Astrocyte (in vitro differentiated cells and primary cell): ENCODE measurements around the gene TENM4. TPM values are rescaled to one million over a fixed set of nuclear protein-coding genes. Genes with fewer than 3 reads are reported as not detected.

Experiments
- DNase-seq: peaks from one replicate; pipeline ENCODE4 v3.0.0-alpha.2; 2010; ENCODE audit warnings: low read depth
- FAIRE-seq: peaks from 2 replicates; lab custom pipeline; 2011; peaks lifted over from hg19 to GRCh38; lab: Jason Lieb, UNC
- H2AFZ ChIP-seq: 2 replicates; pipeline ENCODE4 v1.6.0; 2012; ENCODE audit warnings: low read depth, low read length, inconsistent platforms
- H3K27ac ChIP-seq: 2 replicates; pipeline ENCODE4 v1.5.1; 2011; ENCODE audit warnings: low read depth, low read length, inconsistent platforms
- H3K27me3 ChIP-seq: 2 replicates; pipeline ENCODE4 v1.6.0; 2011; ENCODE audit warnings: low read length, inconsistent platforms; ENCODE audit not compliant: insufficient read depth
- H3K36me3 ChIP-seq: 2 replicates; pipeline ENCODE4 v1.5.1; 2011; ENCODE audit warnings: low read length, inconsistent platforms; ENCODE audit not compliant: insufficient read depth
- H3K4me1 ChIP-seq: 2 replicates; pipeline ENCODE4 v1.5.1; 2011; ENCODE audit warnings: low read length, inconsistent platforms; ENCODE audit not compliant: insufficient read depth
- H3K4me2 ChIP-seq: 2 replicates; pipeline ENCODE4 v1.6.0; 2012; ENCODE audit warnings: low read length, inconsistent platforms
- H3K4me3 ChIP-seq: 2 replicates; pipeline ENCODE4 v1.5.1; 2011; ENCODE audit warnings: low read depth, mild to moderate bottlenecking, low read length, inconsistent platforms; ENCODE audit not compliant: insufficient read depth
- H3K79me2 ChIP-seq: 2 replicates; pipeline ENCODE4 v1.6.0; 2012; ENCODE audit warnings: mild to moderate bottlenecking, low read length, inconsistent platforms; ENCODE audit not compliant: insufficient read depth
- H3K9ac ChIP-seq: 2 replicates; pipeline ENCODE4 v1.6.0; 2012; ENCODE audit warnings: mild to moderate bottlenecking, low read length, inconsistent platforms
- H3K9me3 ChIP-seq: 2 replicates; pipeline ENCODE4 v1.5.1; 2012; ENCODE audit warnings: low read depth, mild to moderate bottlenecking, low read length, inconsistent platforms; ENCODE audit not compliant: insufficient read depth
- H4K20me1 ChIP-seq: 2 replicates; pipeline ENCODE4 v1.6.0; 2012; ENCODE audit warnings: low read length, inconsistent platforms; ENCODE audit not compliant: insufficient read depth
- H3K27ac Mint-ChIP-seq: one replicate; pipeline ENCODE4 v1.8.0; 2021; ENCODE audit warnings: mild to moderate bottlenecking, mixed read lengths; ENCODE audit not compliant: unreplicated experiment
- H3K27me3 Mint-ChIP-seq: one replicate; pipeline ENCODE4 v1.8.0; 2021; ENCODE audit warnings: low read depth, mixed read lengths; ENCODE audit not compliant: unreplicated experiment
- H3K36me3 Mint-ChIP-seq: one replicate; pipeline ENCODE4 v1.8.0; 2021; ENCODE audit warnings: low read depth, mixed read lengths; ENCODE audit not compliant: unreplicated experiment
- H3K4me1 Mint-ChIP-seq: one replicate; pipeline ENCODE4 v1.8.0; 2021; ENCODE audit warnings: low read depth, mixed read lengths; ENCODE audit not compliant: unreplicated experiment
- H3K4me3 Mint-ChIP-seq: one replicate; pipeline ENCODE4 v1.8.0; 2021; ENCODE audit warnings: mild to moderate bottlenecking, moderate library complexity, mixed read lengths; ENCODE audit not compliant: unreplicated experiment
- H3K9me3 Mint-ChIP-seq: one replicate; pipeline ENCODE4 v1.8.0; 2021; ENCODE audit warnings: mild to moderate bottlenecking, mixed read lengths; ENCODE audit not compliant: unreplicated experiment
- EZH2 ChIP-seq: IDR thresholded peaks from 2 replicates; pipeline ENCODE4 v1.6.1; 2012; ENCODE audit warnings: mild to moderate bottlenecking, low read length, inconsistent platforms; ENCODE audit not compliant: insufficient read depth
- total RNA-seq: library from RNA; stranded (reverse); gene quantifications from 2 replicates; pipeline ENCODE4 v1.2.1, GENCODE V29; 2021
- TF ChIP-seq, protein P1 (sequence below): IDR thresholded peaks from 2 replicates; pipeline ENCODE4 v1.5.1; 2011; ENCODE audit warnings: low read depth, mild to moderate bottlenecking, inconsistent platforms, low read length, moderate library complexity; ENCODE audit not compliant: insufficient read depth

Gene TENM4
- total RNA-seq, 1 donor from 2014 or later, result 7.5 TPM

DNA sequence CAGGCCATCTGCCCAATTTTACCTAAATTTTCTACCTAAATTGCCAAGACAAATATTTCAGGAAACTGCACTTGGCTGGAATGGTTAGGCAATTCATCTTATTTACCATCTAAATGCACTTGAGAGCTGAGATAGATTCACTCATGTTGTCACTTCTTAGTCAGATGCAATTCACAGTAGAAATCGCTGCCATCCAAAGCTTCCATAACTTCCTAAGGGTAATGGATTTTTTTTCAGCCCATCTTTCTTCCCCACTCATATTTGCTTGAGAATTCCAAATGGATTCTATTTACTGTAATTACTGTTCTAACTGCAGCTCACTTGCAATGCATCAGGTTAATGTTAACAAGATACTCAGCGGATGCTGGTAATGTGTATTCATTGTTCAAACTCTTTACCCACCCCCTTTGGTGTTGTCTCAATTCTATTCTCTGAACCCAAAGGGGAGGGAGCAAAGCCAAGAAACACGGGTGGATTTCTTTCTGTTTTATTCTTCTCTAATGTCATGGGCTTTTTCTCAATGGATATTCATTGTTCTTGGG, 96.0 kb downstream of the TENM4 start:
- Mint-ChIP-seq H3K27ac (no peak overlapping the region), H3K4me1 (no peaks in the 10 kb centered on the region), H3K36me3 (peaks cover 4% of the 10 kb centered on the region), H3K27me3 (peaks cover 29% of the 10 kb centered on the region), H3K4me3 (no peak overlapping the region), H3K9me3 (no peaks in the 10 kb centered on the region)
- Histone ChIP-seq H3K36me3 (no peaks in the 10 kb centered on the region), H3K4me1 (no peaks in the 10 kb centered on the region), H3K9me3 (no peaks in the 10 kb centered on the region), H2AFZ (no peak overlapping the region), H3K9ac (no peak overlapping the region), H3K4me3 (no peak overlapping the region), H3K27ac (no peak overlapping the region), H3K4me2 (no peak overlapping the region), H4K20me1 (peaks cover 13% of the 10 kb centered on the region), H3K27me3 (no peaks in the 10 kb centered on the region), H3K79me2 (no peaks in the 10 kb centered on the region)
- no peak for TF ChIP-seq EZH2
- TF ChIP-seq, protein P1, sequence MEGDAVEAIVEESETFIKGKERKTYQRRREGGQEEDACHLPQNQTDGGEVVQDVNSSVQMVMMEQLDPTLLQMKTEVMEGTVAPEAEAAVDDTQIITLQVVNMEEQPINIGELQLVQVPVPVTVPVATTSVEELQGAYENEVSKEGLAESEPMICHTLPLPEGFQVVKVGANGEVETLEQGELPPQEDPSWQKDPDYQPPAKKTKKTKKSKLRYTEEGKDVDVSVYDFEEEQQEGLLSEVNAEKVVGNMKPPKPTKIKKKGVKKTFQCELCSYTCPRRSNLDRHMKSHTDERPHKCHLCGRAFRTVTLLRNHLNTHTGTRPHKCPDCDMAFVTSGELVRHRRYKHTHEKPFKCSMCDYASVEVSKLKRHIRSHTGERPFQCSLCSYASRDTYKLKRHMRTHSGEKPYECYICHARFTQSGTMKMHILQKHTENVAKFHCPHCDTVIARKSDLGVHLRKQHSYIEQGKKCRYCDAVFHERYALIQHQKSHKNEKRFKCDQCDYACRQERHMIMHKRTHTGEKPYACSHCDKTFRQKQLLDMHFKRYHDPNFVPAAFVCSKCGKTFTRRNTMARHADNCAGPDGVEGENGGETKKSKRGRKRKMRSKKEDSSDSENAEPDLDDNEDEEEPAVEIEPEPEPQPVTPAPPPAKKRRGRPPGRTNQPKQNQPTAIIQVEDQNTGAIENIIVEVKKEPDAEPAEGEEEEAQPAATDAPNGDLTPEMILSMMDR, result no peak
- DNase-seq (no peak), FAIRE-seq (no peak)

DNA sequence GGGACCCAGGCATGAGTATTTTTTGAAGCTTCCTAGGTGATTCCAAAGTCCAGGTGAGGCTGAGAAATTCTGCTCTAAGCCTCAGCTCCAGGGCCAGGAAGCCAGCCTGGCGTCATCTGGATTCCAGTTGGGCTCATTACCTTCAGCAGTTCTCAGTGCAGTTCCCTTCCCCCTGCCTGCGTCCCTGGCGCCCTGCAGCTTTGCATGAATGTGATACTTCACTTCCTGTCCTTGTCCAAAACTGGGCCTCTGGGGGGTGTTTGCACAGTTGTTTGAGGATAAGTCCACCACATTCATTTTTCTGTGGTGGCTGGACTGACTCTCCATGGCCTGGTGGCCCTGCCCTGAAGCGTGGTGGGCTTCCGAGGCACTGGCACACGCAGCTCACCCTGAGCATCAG, 98.1 kb downstream of the TENM4 start:
- TF ChIP-seq EZH2, result no peak
- TF ChIP-seq, protein P1, result no peak
- Histone ChIP-seq H3K4me3 (no peak overlapping the region), H3K27ac (no peak overlapping the region), H3K4me1 (no peaks in the 10 kb centered on the region), H3K79me2 (no peaks in the 10 kb centered on the region), H2AFZ (no peak overlapping the region), H3K36me3 (no peaks in the 10 kb centered on the region), H3K9me3 (no peaks in the 10 kb centered on the region), H3K9ac (no peak overlapping the region), H3K4me2 (no peak overlapping the region), H3K27me3 (no peaks in the 10 kb centered on the region), H4K20me1 (peaks cover 19% of the 10 kb centered on the region)
- H3K4me1 Mint-ChIP-seq, result no peaks in the 10 kb centered on the region
- FAIRE-seq, result no peak
- H3K27me3 Mint-ChIP-seq, result peaks cover 37% of the 10 kb centered on the region
- DNase-seq, result no peak
- H3K4me3 Mint-ChIP-seq, result no peak overlapping the region
- H3K27ac Mint-ChIP-seq, result no peak overlapping the region
- peaks cover 2% of the 10 kb centered on the region for H3K9me3 Mint-ChIP-seq
- H3K36me3 Mint-ChIP-seq, result peaks cover 4% of the 10 kb centered on the region

DNA sequence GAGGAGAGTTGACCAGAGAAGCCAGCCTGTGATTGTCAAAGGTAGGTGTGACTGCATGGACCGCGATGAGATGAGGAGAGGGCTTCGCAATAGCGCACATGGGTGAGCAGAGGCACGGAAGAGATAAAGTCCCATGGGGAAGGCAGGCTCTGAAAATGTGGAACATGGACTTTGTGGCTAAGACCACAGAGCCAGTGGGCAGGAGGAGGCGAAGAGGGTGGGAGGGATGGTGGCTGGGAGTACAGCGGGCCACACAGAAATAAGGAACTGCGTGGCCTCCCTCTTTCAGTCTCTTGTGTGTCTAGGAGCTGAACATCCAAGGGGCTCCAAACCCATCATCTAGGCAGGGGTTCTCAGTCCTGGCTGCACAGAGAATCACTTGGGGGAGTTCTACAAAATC, 98.6 kb downstream of the TENM4 start:
- H3K9me3 Mint-ChIP-seq, result peaks cover 2% of the 10 kb centered on the region
- H3K4me1 ChIP-seq, result no peaks in the 10 kb centered on the region
- DNase-seq (no peak), FAIRE-seq (no peak)
- H3K27me3 ChIP-seq, result no peaks in the 10 kb centered on the region
- no peak for TF ChIP-seq EZH2
- TF ChIP-seq, protein P1, result no peak
- no peak overlapping the region for H3K4me3 Mint-ChIP-seq
- no peak overlapping the region for H3K27ac ChIP-seq
- no peak overlapping the region for H3K4me3 ChIP-seq
- H3K79me2 ChIP-seq, result no peaks in the 10 kb centered on the region
- no peak overlapping the region for H3K4me2 ChIP-seq
- no peaks in the 10 kb centered on the region for H3K9me3 ChIP-seq
- no peaks in the 10 kb centered on the region for H3K4me1 Mint-ChIP-seq
- H3K9ac ChIP-seq, result no peak overlapping the region
- no peak overlapping the region for H3K27ac Mint-ChIP-seq
- H4K20me1 ChIP-seq, result peaks cover 19% of the 10 kb centered on the region
- no peaks in the 10 kb centered on the region for H3K36me3 ChIP-seq
- H3K36me3 Mint-ChIP-seq, result peaks cover 4% of the 10 kb centered on the region
- no peak overlapping the region for H2AFZ ChIP-seq
- peaks cover 38% of the 10 kb centered on the region for H3K27me3 Mint-ChIP-seq
